ENCODE results near the gene CGN.

Gene CGN

GRCh38 chr1:151479462-151479861 lies 31.7 kb upstream of the CGN start (continued):
- no peak for TF ChIP-seq ZNF280D (tag by site-specific recombination; IDR thresholded peaks at IDR 0.05)

DNA sequence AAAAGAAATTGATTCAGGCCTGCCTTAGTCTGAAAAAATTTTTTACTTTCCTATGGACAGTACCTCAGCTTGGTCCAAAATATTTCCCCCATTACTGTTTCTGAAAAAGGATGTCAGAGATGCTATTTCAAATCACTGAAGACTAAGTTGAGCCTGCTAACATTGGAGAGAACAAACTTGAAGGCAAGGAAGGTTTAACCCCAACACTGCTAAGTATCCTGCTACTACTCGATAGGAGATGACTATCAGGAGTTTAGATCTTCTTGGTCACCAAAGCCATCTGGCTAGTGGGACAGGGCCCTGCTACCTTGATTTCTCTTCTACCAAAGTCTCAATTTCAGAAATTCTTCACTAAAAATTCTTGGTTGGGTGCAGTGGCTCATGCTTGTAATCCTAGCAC lies 29.2 kb upstream of the CGN start:
- POLR2A ChIA-PET, result no interaction called here
- no peak overlapping the region for H3K4me3 ChIP-seq (ENCODE audit: low read depth, low read length)
- peak; percentile 46 for TF ChIP-seq SETDB1 (IDR thresholded peaks at IDR 0.05; ENCODE audit: insufficient read length, low read length)
- no peak for TF ChIP-seq ZNF423 (tag by site-specific recombination; IDR thresholded peaks at IDR 0.05)
- TF ChIP-seq, protein P1, sequence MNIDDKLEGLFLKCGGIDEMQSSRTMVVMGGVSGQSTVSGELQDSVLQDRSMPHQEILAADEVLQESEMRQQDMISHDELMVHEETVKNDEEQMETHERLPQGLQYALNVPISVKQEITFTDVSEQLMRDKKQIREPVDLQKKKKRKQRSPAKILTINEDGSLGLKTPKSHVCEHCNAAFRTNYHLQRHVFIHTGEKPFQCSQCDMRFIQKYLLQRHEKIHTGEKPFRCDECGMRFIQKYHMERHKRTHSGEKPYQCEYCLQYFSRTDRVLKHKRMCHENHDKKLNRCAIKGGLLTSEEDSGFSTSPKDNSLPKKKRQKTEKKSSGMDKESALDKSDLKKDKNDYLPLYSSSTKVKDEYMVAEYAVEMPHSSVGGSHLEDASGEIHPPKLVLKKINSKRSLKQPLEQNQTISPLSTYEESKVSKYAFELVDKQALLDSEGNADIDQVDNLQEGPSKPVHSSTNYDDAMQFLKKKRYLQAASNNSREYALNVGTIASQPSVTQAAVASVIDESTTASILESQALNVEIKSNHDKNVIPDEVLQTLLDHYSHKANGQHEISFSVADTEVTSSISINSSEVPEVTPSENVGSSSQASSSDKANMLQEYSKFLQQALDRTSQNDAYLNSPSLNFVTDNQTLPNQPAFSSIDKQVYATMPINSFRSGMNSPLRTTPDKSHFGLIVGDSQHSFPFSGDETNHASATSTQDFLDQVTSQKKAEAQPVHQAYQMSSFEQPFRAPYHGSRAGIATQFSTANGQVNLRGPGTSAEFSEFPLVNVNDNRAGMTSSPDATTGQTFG (tag by site-specific recombination; IDR thresholded peaks at IDR 0.05; ENCODE audit: borderline replicate concordance), result no peak
- TF ChIP-seq ZNF292 (tag by site-specific recombination; IDR thresholded peaks at IDR 0.05; ENCODE audit: borderline replicate concordance, low read depth), result no peak
- no peaks in the 10 kb centered on the region for H3K9me3 ChIP-seq (ENCODE audit: control insufficient read depth, insufficient read depth, low read depth, low read length)
- H3K36me3 ChIP-seq (ENCODE audit: control insufficient read depth in 2 of 2, insufficient read depth in 1 of 2, low read length in 2 of 2), result no peaks in the 10 kb centered on the region
- CTCF ChIA-PET, result no interaction called here
- H3K27ac ChIP-seq (ENCODE audit: extremely low read depth, low read depth, low read length), result no peak overlapping the region
- H3K4me1 ChIP-seq (ENCODE audit: control insufficient read depth, insufficient read depth, low read length), result no peaks in the 10 kb centered on the region

GRCh38 chr1:151485685-151486255 lies 25.4 kb upstream of the CGN start:
- ChIA-PET POLR2A (interaction anchor here (0.6 to 0.8 kb wide), 4 partner anchors 54 to 268 kb away, joined by 3 read pairs; partner anchors contain the start of gene TUFT1), CTCF (interaction anchor here (1.4 kb wide), 1 partner anchor 8 kb away, joined by 4 read pairs; no protein-coding TSS in a partner anchor)
- no peaks in the 10 kb centered on the region for H3K9me3 ChIP-seq (ENCODE audit: control insufficient read depth, insufficient read depth, low read depth, low read length)
- TF ChIP-seq ZNF133 (tag by site-specific recombination; IDR thresholded peaks at IDR 0.05), result no peak
- TF ChIP-seq, protein P2, sequence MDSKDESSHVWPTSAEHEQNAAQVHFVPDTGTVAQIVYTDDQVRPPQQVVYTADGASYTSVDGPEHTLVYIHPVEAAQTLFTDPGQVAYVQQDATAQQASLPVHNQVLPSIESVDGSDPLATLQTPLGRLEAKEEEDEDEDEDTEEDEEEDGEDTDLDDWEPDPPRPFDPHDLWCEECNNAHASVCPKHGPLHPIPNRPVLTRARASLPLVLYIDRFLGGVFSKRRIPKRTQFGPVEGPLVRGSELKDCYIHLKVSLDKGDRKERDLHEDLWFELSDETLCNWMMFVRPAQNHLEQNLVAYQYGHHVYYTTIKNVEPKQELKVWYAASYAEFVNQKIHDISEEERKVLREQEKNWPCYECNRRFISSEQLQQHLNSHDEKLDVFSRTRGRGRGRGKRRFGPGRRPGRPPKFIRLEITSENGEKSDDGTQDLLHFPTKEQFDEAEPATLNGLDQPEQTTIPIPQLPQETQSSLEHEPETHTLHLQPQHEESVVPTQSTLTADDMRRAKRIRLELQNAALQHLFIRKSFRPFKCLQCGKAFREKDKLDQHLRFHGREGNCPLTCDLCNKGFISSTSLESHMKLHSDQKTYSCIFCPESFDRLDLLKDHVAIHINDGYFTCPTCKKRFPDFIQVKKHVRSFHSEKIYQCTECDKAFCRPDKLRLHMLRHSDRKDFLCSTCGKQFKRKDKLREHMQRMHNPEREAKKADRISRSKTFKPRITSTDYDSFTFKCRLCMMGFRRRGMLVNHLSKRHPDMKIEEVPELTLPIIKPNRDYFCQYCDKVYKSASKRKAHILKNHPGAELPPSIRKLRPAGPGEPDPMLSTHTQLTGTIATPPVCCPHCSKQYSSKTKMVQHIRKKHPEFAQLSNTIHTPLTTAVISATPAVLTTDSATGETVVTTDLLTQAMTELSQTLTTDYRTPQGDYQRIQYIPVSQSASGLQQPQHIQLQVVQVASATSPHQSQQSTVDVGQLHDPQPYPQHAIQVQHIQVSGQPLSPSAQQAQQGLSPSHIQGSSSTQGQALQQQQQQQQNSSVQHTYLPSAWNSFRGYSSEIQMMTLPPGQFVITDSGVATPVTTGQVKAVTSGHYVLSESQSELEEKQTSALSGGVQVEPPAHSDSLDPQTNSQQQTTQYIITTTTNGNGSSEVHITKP (tag by site-specific recombination; IDR thresholded peaks at IDR 0.05), result peak; percentile 80
- no peak overlapping the region for H3K4me3 ChIP-seq (ENCODE audit: low read depth, low read length)
- H3K36me3 ChIP-seq (ENCODE audit: control insufficient read depth in 2 of 2, insufficient read depth in 1 of 2, low read length in 2 of 2), result no peaks in the 10 kb centered on the region
- no peak overlapping the region for H3K27ac ChIP-seq (ENCODE audit: extremely low read depth, low read depth, low read length)
- no peaks in the 10 kb centered on the region for H3K4me1 ChIP-seq (ENCODE audit: control insufficient read depth, insufficient read depth, low read length)

DNA sequence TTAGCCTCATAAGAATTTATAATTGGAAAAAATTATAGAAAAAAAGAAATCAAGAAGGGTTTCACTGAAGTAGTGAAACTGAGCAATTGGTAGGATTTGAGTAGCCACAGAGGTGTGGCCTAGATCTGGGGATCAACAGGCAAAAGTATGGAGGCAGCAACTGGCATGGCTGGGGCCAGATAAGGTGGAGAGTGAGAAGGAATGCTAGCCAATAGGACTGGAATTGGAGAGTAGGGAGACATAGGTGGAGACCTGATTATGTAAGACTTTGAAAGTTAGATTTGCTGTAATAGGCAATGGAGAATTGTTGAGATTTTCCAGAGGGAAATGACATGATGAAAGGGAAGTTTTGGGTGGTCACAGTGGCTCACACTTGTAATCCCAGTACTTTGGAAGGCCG lies 24.6 kb upstream of the CGN start:
- ChIA-PET POLR2A (interaction anchor here (0.6 kb wide), 1 partner anchor 54 kb away, joined by 3 read pairs; the partner anchor contains the start of gene TUFT1), CTCF (no interaction called here)
- TF ChIP-seq ZNF114 (tag by site-specific recombination; IDR thresholded peaks at IDR 0.05) (no peak), ZBTB17 (tag by site-specific recombination; IDR thresholded peaks at IDR 0.05) (0 out of 2 replicates have a peak, but pooled peaks have one; percentile 23), SCRT1 (tag by site-specific recombination; IDR thresholded peaks at IDR 0.05; ENCODE audit: borderline replicate concordance) (0 out of 2 replicates have a peak, but pooled peaks have one; percentile 35), SCRT2 (tag by site-specific recombination; IDR thresholded peaks at IDR 0.05) (peak; percentile 63; the same call in 1 of the 2 replicates), ZNF132 (tag by site-specific recombination; IDR thresholded peaks at IDR 0.05; ENCODE audit: borderline replicate concordance) (no peak), PRDM1 (tag by site-specific recombination; IDR thresholded peaks at IDR 0.05) (peak; percentile 81)
- H3K4me1 ChIP-seq (ENCODE audit: control insufficient read depth, insufficient read depth, low read length), result no peaks in the 10 kb centered on the region
- H3K27ac ChIP-seq (ENCODE audit: extremely low read depth, low read depth, low read length), result no peak overlapping the region
- no peaks in the 10 kb centered on the region for H3K9me3 ChIP-seq (ENCODE audit: control insufficient read depth, insufficient read depth, low read depth, low read length)
- no peak overlapping the region for H3K4me3 ChIP-seq (ENCODE audit: low read depth, low read length)
- no peaks in the 10 kb centered on the region for H3K36me3 ChIP-seq (ENCODE audit: control insufficient read depth in 2 of 2, insufficient read depth in 1 of 2, low read length in 2 of 2)

Measured in HEK293 (cell line).